NT2/D1 (cell line): ENCODE measurements around the gene FASN.

Experiments used
- DNase-seq: peaks from one replicate; pipeline ENCODE4 v3.0.0-alpha.2; 2011; ENCODE audit warnings: low read depth, low spot score
- H3K27me3 ChIP-seq: 2 replicates; pipeline ENCODE4 v1.6.0; 2011; ENCODE audit warnings: mild to moderate bottlenecking; ENCODE audit not compliant: insufficient read length, insufficient read depth
- H3K36me3 ChIP-seq: 2 replicates; pipeline ENCODE4 v1.6.1; 2011; ENCODE audit warnings: mild to moderate bottlenecking, low read length, mixed read lengths; ENCODE audit not compliant: insufficient read depth, insufficient read length
- H3K4me1 ChIP-seq: 2 replicates; pipeline ENCODE4 v1.5.1; 2011; ENCODE audit not compliant: insufficient read depth, insufficient read length
- H3K4me3 ChIP-seq: 2 replicates; pipeline ENCODE4 v1.5.1; 2011; ENCODE audit warnings: low read depth; ENCODE audit not compliant: insufficient read length
- H3K9ac ChIP-seq: 2 replicates; pipeline ENCODE4 v1.6.0; 2011; ENCODE audit warnings: low read depth; ENCODE audit not compliant: insufficient read length
- H3K9me3 ChIP-seq: 2 replicates; pipeline ENCODE4 v1.5.1; 2011; ENCODE audit warnings: mild to moderate bottlenecking, low read length; ENCODE audit not compliant: insufficient read depth
- SUZ12 ChIP-seq: IDR thresholded peaks from 2 replicates; pipeline ENCODE4 v1.6.1; 2011; ENCODE audit not compliant: insufficient read length, insufficient read depth; ENCODE audit errors: extremely low read depth
- YY1 ChIP-seq: IDR thresholded peaks from 2 replicates; pipeline ENCODE4 v1.6.1; 2011; ENCODE audit not compliant: insufficient read length, insufficient read depth
- ZNF274 ChIP-seq: IDR thresholded peaks from 2 replicates; pipeline ENCODE4 v1.6.1; 2011; ENCODE audit warnings: mild to moderate bottlenecking, low read depth, low read length

FASN gene

DNA sequence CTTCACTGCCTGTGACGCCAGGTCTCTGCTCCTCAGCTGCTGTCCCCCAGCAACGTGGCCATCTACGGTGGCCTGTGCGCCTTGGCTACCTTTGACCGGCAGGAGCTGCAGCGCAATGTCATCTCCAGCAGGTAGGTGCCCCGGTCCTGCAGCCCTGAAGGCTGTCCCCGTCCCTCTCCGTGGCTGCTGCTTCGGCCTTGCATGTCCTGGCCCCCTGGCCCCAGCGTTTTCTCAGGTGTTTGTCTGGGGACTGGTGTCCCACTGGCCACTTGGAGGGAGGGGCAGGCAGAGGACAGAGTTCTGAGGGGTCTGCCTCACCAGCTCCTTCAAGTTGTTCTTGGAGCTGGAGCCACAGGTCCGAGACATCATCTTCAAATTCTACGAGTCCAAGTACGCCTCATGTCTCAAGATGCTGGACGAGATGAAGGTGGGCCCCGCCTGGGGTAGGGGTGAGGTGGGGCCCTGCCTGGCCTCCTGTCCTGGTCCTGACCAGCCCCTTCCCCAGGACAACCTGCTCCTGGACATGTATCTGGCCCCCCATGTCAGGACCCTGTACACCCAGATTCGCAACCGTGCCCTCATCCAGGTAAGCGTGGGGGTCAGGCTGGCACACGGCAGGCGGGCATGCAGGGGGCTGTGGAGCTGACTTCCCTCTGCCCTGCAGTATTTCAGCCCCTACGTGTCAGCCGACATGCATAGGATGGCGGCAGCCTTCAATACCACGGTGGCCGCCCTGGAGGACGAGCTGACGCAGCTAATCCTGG, 41.9 kb downstream of the FASN start:
- Histone ChIP-seq H3K4me3 (no peak overlapping the region), H3K36me3 (peaks cover 82% of the 10 kb centered on the region), H3K27me3 (no peaks in the 10 kb centered on the region), H3K4me1 (peaks cover 18% of the 10 kb centered on the region), H3K9ac (peak overlapping the region; percentile 50), H3K9me3 (no peaks in the 10 kb centered on the region)
- no peak for TF ChIP-seq ZNF274
- no peak for TF ChIP-seq YY1
- DNase-seq: no peak

- H3K36me3 ChIP-seq: peaks cover 76% of the 10 kb centered on the region
- no peak for DNase-seq
- H3K9ac ChIP-seq: peak overlapping the region; percentile 50
- H3K4me1 ChIP-seq: peaks cover 26% of the 10 kb centered on the region
- H3K27me3 ChIP-seq: peaks cover 3% of the 10 kb centered on the region
- no peak overlapping the region for H3K4me3 ChIP-seq
- H3K9me3 ChIP-seq: no peaks in the 10 kb centered on the region
- no peak for TF ChIP-seq ZNF274
- no peak for TF ChIP-seq YY1
- no peak for TF ChIP-seq SUZ12
Observed at GRCh38 chr17:82055023-82055964, 42.7 kb downstream of the FASN start.

DNA sequence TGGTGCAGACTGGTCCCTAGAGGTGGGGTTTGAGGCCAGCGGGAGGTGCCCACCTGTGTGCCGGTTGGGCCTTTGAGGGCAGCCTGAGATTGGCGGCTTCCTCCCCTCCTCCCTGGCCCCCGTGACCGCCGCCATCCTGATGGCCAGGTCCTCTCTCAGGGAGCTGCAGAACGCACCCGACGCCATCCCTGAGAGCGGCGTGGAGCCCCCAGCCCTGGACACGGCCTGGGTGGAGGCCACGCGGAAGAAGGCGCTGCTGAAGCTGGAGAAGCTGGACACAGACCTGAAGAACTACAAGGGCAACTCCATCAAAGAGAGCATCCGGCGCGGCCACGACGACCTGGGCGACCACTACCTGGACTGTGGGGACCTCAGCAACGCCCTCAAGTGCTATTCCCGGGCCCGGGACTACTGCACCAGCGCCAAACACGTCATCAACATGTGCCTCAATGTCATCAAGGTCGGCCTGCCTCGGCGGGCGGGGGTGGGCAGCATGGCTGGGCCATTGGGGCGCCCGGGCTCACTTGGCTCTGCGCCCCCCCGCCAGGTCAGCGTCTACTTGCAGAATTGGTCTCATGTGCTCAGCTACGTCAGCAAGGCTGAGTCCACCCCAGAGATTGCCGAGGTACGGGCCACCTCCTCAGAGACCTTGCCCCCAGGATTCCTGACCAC, 43.5 kb downstream of the FASN start:
- DNase-seq: no peak

DNA sequence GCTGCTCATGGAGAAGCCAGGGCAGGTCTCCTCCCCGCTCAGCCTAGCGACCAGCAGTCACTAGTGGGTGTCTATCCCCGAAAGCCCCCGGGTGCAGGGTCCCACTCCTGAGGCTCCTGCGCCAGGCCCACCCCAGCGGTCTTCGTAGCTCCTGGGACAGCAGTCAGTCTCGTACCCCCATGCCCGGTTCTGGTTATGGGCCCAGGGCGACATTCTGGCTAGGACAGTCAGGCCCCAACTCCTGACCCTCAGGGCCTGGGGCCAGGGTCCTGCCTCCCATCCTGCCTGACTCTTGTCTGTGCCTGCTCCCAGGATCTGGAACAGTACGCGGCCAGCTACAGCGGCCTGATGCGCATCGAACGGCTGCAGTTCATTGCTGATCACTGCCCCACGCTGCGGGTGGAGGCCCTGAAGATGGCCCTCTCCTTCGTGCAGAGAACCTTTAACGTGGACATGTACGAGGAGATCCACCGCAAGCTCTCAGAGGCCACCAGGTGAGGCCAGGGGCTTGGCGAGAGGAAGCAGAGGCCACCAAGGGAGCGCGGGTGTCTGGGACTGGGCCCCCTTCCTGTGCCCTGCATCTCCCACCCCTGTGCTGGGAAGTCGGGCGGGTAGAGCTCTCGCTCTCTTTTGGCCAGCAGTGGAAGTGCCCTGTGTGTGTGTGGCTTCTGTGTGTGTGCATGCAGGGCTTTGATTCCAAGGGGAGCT, 44.3 kb downstream of the FASN start:
- H3K36me3 ChIP-seq: peaks cover 76% of the 10 kb centered on the region
- H3K4me3 ChIP-seq: no peak overlapping the region
- TF ChIP-seq YY1 (no peak), ZNF274 (no peak)

More for the DNA sequence above, 43.5 kb downstream of the FASN start:
- peaks cover 3% of the 10 kb centered on the region for H3K27me3 ChIP-seq
- peaks cover 29% of the 10 kb centered on the region for H3K4me1 ChIP-seq
- H3K9ac ChIP-seq: no peak overlapping the region
- no peaks in the 10 kb centered on the region for H3K9me3 ChIP-seq
- TF ChIP-seq ZNF274: no peak
- TF ChIP-seq SUZ12: no peak
- no peak for TF ChIP-seq YY1
- H3K36me3 ChIP-seq: peaks cover 76% of the 10 kb centered on the region
- no peak overlapping the region for H3K4me3 ChIP-seq

GRCh38 chr17:82053130-82053529, 44.9 kb downstream of the FASN start:
- Histone ChIP-seq H3K9me3 (no peaks in the 10 kb centered on the region), H3K27me3 (peaks cover 3% of the 10 kb centered on the region), H3K36me3 (peaks cover 76% of the 10 kb centered on the region), H3K4me3 (peak overlapping the region; percentile 97), H3K4me1 (peaks cover 26% of the 10 kb centered on the region), H3K9ac (peak overlapping the region; percentile 96)
- TF ChIP-seq SUZ12: no peak
- DNase-seq: no peak

More for the DNA sequence above, 44.3 kb downstream of the FASN start:
- peaks cover 29% of the 10 kb centered on the region for H3K4me1 ChIP-seq
- H3K9me3 ChIP-seq: no peaks in the 10 kb centered on the region
- H3K9ac ChIP-seq: peak overlapping the region; percentile 96
- DNase-seq: no peak
- H3K27me3 ChIP-seq: peaks cover 3% of the 10 kb centered on the region

DNA sequence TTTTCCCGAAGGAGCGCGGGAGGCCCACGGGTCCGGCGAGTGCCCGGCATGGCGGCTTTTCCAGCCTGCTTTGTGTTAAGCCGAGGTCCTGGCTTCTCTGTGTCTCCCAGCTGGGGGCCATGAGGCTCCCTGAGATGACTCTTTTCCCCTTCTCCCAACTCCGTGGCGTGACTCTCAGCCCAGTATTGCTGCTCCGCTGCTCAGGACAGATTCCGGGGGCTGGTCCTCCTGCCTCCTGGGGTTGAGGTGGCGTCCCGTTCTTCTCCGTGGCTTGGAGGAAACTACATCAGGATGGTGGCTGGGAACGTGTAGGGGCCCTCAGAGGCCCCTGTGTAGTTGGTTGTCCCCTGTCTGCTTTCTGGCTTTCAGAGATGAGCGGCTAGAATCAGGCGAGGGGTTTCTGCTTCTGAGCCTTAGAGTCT, 45.4 kb downstream of the FASN start:
- Histone ChIP-seq H3K27me3 (peaks cover 3% of the 10 kb centered on the region), H3K4me1 (peaks cover 26% of the 10 kb centered on the region), H3K36me3 (peaks cover 76% of the 10 kb centered on the region), H3K9me3 (no peaks in the 10 kb centered on the region), H3K4me3 (peak overlapping the region; percentile 97), H3K9ac (peak overlapping the region; percentile 96)
- no peak for DNase-seq
- no peak for TF ChIP-seq ZNF274
- TF ChIP-seq YY1: no peak
- TF ChIP-seq SUZ12: no peak
